HG02938 (cell line): ENCODE data around the gene SEMA5A.

Experiments used
- ATAC-seq: cut with Tn5 transposase; IDR thresholded peaks from one replicate; pipeline ENCODE4 v1.9.1; 2021; ENCODE audit warnings: mild to moderate bottlenecking, moderate library complexity; ENCODE audit not compliant: unreplicated experiment

The SEMA5A gene

DNA sequence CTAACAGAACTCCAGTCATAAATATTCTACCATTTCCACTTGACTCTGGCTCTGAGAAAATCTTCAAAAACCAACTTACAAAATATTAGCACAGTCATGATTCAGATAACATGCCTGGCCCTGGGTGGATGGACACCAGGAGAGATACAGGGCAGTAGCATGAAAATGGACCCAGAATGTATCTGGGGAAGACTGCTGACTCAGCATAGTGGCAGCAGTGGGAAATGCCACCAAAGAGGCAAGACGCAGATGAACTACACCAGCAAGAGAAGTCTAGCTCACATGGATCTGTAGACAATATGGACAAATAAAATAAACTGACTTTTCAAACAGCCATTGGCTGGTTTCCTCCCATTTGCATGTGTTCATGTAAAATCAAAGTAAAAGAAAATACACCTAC, 359.8 kb downstream of the SEMA5A start:
- no peak for ATAC-seq

- ATAC-seq: no peak
Measured at GRCh38 chr5:9183992-9184391, 361.9 kb downstream of the SEMA5A start.

- no peak for ATAC-seq
Measured at GRCh38 chr5:9182899-9183695, 362.8 kb downstream of the SEMA5A start.

DNA sequence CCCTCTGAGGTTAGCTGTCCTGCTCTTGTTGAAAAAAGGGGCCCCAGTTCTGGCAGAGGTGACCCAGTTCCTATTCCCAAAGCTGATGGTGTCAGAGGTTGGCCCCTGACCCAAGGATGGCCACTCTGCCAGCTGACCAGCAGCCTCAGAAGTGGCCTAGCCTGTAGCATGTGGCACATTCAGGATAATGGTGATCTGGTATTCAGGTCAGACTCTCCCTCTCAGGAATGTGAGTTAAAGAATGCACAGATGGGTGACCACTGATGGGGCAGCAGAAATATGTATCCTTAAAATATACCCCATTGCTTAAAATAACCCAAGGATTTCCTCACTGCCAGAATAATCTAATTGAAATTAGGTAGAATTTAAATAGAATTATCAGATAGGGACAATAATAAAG, 369.2 kb downstream of the SEMA5A start:
- no peak for ATAC-seq

GRCh38 chr5:9174446-9174845, 371.4 kb downstream of the SEMA5A start:
- ATAC-seq: no peak

DNA sequence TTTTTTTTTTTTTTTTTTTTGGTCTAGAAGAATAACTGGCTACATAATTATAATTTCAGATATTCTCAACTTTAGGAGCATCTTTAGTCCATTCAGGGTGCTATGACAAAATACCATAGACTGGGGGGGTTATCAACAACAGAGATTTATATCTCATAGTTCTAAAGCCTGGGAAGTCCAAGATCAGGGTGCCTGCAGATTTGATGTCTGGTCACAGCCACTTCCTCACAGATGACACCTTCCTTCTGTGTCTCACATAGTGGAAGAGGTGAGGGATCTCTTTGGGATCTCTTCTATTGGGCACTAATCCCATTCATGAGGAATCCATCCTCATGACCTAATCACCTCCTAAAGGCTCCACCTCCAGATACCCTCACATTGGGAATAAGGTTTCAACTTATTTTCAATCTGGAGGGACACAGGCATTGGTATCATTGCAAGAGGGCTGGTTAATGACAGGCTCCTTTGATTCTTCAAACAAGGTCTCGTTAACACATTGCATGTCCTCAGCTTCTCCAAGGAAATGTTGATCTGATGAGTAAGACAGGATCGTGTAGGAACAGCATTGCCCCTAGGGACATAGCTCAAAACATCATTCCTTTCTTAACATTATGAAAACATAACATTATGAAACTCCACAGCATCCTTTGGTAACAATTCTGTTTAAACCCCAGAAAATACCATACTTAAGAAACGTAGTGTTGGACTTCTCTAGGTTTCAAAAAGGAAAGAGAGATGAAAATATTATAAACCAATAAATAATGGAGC, 372.4 kb downstream of the SEMA5A start:
- ATAC-seq: no peak

DNA sequence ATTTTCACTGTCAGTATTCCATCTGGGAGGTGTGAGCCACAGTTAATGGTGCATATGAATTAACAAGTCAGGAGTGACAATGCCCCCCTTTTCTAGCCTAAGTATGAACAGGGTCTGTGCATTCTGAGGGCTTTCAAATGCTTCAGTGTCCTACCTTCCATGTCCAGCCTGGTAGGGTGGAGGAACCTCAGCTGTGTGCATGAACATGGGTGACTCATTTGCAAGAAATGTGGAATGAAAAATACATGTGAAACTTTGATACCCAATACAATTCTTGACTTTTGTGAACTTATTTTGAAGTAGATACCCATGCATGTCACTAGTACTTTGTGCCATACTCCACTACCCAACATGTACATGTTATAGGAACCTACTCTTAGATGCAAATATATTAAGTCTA, 375.8 kb downstream of the SEMA5A start:
- no peak for ATAC-seq

- ATAC-seq: no peak
Measured at GRCh38 chr5:9169557-9169902, 376.3 kb downstream of the SEMA5A start.

GRCh38 chr5:9168791-9169556, 376.9 kb downstream of the SEMA5A start:
- ATAC-seq: no peak

DNA sequence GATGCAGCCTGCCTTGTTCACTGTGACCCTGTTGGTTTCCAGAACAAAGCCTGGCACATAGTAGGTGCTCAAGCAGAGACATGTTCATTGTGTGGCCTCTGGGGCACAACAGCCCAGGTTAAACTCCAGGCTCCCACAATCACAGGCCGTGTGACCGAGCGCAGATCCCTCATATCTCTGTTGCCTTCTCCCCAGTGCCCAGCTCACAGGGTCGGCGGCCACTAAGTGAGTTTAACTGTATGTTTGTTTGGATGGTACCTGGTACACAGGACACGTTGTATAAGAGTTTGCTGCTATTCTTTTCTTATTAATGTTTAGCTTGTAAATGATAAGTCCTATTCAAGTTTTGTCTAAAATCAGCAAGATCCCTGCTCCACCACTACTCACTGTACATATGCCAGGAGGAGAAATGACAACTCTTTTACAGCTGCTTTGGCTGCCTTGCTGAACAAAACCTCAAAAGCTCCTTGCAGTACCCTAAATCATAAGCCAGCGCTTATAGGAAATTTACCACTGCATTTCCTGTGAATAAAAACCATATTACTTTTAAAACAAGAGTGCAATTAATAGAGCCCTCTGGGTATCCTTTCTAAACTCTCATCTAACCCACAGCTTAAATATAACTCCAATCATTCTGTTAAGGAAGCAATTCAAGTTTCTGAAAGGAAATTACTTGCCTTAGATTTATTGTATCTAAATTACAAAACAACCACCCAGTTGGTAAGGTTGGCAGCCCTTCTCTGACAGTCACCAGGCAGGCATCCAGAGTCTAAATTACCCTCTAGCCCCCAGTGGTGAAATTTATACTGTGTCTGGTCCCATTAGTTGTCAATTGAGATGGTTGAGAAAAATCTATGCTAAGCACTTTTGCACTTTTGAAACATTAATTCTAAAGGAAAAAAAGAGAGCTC, 379.4 kb downstream of the SEMA5A start:
- ATAC-seq: no peak

DNA sequence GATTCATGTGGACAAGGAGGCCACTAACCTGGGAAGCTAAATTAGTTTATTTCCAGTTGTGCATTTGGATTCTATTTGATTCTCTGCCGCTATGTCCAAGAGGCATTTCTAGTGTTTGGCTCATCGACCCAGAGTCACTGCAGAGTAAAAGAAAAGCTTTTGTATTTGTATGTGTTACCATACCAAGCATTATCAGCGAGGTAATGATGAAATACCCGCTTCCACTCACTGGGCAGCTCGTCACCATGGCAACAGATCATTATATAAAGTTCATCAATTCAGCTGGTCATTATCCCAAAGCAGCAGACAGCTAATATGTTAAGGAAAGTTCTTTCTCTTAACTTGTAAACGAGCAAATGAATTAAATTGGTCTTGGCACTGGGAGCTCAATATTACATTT, 380.3 kb downstream of the SEMA5A start:
- ATAC-seq: no peak

DNA sequence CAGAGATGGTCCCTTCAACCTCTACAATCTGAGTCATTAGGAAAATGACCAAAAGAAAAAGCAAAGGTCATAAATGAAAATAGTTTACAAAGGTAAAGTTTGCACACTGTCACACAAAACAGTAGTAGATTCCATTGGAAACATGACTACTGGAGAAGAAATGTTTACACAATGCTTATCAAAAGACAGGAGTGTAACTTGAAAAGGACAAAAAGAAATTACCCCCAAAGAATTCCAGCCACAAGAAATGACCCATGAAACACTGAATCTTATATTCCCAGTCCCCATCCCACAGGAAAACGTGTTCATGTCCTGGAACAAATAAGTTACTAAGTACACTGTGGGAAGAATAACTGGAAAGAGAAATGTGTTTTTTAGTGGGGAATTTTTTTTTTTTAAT, 385.1 kb downstream of the SEMA5A start:
- no peak for ATAC-seq

DNA sequence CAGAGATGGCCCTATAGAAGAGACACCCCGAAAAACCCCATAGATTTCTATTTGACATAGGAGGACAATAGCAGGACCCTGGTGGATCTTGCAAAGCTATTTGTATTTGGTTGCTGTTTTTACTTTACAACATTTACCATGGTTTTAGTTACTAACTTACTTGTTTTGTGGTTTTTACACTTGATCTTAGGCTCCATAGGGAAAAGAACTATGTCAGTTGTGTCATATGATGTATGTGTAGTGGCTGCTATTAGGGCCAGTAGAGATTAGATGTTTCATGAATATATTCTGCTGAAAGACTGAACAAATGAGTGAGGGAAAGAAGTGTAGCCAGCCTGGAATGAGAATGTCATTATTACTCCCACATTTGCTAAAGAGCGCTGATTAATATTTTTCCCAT, 388.1 kb downstream of the SEMA5A start:
- ATAC-seq: no peak

DNA sequence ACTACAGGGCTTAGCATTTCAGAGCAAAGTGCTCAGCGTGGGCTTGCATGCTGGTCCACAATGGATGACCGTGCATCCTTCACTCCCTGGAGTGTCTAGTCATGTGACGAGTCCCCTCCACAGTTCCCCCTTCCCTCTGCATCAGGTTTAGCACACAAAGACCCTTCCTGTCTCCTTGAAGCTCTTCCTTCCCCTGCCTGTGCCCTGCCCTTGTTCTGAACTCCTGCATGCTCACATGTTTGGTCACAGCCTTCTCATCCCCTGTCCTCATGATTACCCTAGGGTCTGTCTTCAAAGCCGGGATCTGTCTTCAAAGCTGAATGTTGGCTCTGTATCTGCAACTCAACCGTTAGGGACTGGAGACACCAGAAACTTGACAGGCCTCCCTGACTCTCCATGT, 388.9 kb downstream of the SEMA5A start:
- no peak for ATAC-seq

GRCh38 chr5:9156282-9156681, 389.6 kb downstream of the SEMA5A start:
- peak; percentile 52 for ATAC-seq

DNA sequence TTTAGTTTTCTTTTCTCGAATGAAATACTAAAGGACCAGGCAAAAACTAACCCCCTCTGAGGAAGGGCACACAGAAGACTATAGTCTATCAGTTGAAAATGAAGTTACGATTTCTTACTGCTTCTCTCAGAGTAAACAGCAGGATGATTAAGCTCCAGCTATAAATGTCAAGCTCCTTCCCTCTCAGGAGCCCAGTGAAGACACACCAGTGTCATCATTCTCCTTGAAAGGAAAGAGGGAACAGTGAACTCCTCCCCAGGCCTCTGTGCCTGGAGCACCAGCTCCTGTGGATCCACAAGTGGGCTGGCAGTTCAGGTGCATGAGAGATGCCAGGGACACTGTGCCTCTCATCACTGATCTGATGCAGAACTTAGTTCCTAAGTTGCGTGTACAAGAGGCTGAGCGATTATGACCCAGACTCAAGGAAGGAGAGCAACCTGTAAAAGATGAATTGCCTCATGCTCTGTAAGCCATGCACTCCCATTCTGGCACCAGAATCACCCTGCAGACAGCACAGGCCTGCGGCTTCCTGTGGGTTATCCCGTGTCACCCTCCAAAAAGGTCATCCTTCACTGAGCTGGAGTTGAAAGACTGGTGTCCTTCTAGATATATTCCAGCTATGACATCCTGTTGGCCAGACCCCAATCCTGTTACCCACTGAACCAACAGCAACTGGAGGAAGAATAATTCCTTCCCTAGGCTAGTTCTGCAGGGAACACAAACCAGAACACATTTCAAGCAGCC, 394.0 kb downstream of the SEMA5A start:
- ATAC-seq: no peak

DNA sequence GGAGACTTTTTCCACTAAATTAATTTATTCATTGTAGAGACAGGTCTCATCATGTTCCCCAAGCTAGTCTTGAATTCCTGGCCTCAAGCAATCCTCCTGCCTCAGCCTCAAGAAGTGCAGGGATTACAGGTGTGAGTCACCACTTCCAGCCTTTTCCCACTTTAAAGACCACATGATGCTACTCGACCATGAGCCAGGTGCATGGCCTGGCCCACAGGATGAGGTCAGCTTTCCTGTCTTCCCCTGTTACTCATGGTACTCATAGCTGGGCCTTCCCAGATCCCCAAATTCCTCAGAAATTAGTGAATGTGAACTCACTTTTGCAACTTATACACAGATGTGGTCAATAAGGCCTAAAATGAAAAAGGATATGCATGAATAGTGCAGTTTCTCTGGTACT, 395.9 kb downstream of the SEMA5A start:
- ATAC-seq: no peak

DNA sequence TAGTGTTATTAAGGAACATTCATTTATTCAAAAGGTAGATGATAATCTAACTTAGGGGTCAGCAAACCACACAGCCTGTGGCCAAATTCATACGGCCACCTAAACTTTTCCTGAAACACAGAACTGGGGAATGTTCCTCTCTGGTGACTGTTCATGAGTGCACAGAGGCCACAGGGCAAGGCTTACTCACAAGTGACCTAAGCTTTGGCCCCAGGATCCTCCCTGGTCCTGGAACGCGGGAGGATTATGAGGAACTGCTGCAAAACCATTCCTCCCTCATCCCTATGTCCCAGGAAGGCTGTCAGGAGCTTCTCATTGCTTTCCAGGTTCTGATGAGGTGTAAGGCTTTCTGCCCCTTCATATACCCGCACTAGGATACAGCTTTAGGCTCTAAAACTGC, 397.6 kb downstream of the SEMA5A start:
- ATAC-seq: no peak

GRCh38 chr5:9140711-9141110, 405.2 kb downstream of the SEMA5A start:
- ATAC-seq: no peak

DNA sequence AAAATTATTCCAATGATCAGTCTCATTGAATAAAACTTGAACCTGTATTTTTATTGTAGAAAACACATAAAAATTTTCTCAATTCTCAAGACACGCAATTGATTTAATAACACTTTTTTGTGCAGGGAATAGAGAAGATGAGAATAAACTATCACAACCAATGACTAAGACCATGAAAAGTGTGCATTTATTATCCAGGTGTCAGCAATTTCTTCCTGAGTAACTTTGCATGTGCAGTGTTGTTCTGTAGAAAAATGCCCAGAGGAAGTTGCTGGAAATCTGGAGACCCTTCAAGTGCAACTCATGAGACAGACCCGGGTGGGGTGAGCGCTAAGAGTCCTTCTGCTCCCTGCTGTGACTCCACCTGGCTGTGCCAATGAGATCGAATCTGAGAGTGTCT, 405.7 kb downstream of the SEMA5A start:
- no peak for ATAC-seq
